Osteoblast (primary cell): ENCODE results near the gene CBX2. TPM values are rescaled to one million over a fixed set of nuclear protein-coding genes. Genes with fewer than 3 reads are reported as not detected.

Source experiments
- DNase-seq: peaks from one replicate; pipeline ENCODE4 v3.0.0; 2011; ENCODE audit warnings: low spot score, mixed read lengths; ENCODE audit not compliant: insufficient read length; ENCODE audit errors: missing footprints
- H2AFZ ChIP-seq: 2 replicates; pipeline ENCODE4 v1.6.0; 2011; ENCODE audit warnings: mild to moderate bottlenecking, low read length
- H3K27ac ChIP-seq: 2 replicates; pipeline ENCODE4 v1.5.1; 2011; ENCODE audit warnings: mild to moderate bottlenecking, low read depth, low read length, moderate library complexity
- H3K27me3 ChIP-seq: 2 replicates; pipeline ENCODE4 v1.6.0; 2012; ENCODE audit warnings: mild to moderate bottlenecking, control low read depth, inconsistent platforms, low read length, moderate library complexity; ENCODE audit not compliant: insufficient read depth
- H3K36me3 ChIP-seq: 2 replicates; pipeline ENCODE4 v1.5.1; 2011; ENCODE audit warnings: mild to moderate bottlenecking, low read length, control low read depth, moderate library complexity; ENCODE audit not compliant: insufficient read depth
- H3K4me1 ChIP-seq: 2 replicates; pipeline ENCODE4 v1.5.1; 2011; ENCODE audit warnings: mild to moderate bottlenecking, low read length, control low read depth, moderate library complexity; ENCODE audit not compliant: insufficient read depth
- H3K4me2 ChIP-seq: 2 replicates; pipeline ENCODE4 v1.6.0; 2011; ENCODE audit warnings: mild to moderate bottlenecking, low read length; ENCODE audit not compliant: insufficient read depth
- H3K4me3 ChIP-seq: fragments of 200-600 bp; sonication (generic); 3 replicates; pipeline ENCODE4 v1.5.1; 2012; ENCODE audit warnings: mild to moderate bottlenecking, low read length, inconsistent platforms; ENCODE audit not compliant: insufficient read depth
- H3K79me2 ChIP-seq: 2 replicates; pipeline ENCODE4 v1.6.0; 2012; ENCODE audit warnings: mild to moderate bottlenecking, low read length, control low read depth, inconsistent platforms; ENCODE audit not compliant: insufficient read depth
- H3K9me3 ChIP-seq: 2 replicates; pipeline ENCODE4 v1.5.1; 2011; ENCODE audit warnings: low read depth, low read length, control low read depth
- H4K20me1 ChIP-seq: 2 replicates; pipeline ENCODE4 v1.6.0; 2012; ENCODE audit warnings: mild to moderate bottlenecking, low read length, control low read depth; ENCODE audit not compliant: insufficient read depth
- total RNA-seq: library from RNA; depleted of rRNA; stranded (reverse); fragments of >200 nt; gene quantifications from 2 replicates; pipeline ENCODE4 v1.2.3, GENCODE V29; 2012
- TF ChIP-seq, protein P1 (sequence below): IDR thresholded peaks from 2 replicates; pipeline ENCODE4 v1.5.1; 2011; ENCODE audit warnings: mild to moderate bottlenecking, low read depth, low read length, moderate library complexity; ENCODE audit errors: extremely low read depth

CBX2 gene
- total RNA-seq, 1 donor = 1.1 TPM

DNA sequence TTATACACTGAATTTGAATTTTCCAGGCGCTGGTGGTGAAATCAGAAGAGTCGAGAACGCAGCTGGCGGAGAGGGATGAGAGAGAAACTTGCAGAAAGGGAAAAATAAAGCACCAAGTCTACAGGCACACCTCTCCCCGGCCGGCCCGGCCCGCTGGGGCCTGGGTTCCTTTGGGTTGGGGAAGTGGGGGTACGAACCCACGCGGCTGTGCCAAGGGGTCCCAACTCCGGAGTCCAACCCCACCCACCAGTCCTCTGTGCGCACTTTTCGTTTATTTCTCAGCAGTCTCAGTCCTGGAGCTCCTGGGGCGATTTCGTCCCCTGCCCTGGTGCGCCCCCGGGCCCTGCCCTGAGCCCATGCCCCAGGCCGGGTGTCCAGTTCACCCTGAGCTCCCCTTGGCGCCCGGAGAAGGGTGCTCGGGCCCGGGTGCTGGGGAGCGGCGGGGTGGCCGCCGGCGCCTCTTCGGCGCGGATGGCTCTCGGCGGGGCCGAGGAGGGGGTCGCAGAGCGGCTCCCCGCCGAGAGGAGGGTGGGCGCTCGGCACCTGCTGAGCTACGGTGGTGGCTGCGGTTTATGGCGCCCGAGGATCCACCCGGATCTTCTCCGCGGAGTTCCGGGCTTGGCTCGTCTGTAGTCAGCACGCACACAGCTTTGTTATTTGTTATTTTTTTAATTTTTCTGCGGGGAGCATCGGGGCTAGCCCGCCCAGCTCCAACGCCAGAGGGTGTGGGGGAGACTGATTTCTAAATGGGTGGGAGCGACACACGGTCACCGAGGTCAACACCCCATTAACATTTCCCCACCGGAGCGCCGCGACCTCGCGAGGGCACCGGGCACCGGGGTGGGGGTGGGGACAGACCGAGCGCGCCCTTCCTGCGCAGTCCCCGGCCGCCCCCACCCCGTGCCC, 34.7 kb downstream of the CBX2 start:
- peaks cover 2% of the 10 kb centered on the region for H4K20me1 ChIP-seq
- DNase-seq = no peak
- H3K79me2 ChIP-seq = no peaks in the 10 kb centered on the region
- peak overlapping the region; percentile 63 for H3K4me2 ChIP-seq
- H3K4me3 ChIP-seq = peak overlapping the region; percentile 37
- peaks cover 86% of the 10 kb centered on the region for H3K27me3 ChIP-seq
- no peak overlapping the region for H2AFZ ChIP-seq
- H3K9me3 ChIP-seq = no peaks in the 10 kb centered on the region
- no peaks in the 10 kb centered on the region for H3K36me3 ChIP-seq
- peaks cover 3% of the 10 kb centered on the region for H3K4me1 ChIP-seq
- H3K27ac ChIP-seq = no peak overlapping the region
- TF ChIP-seq, protein P1, sequence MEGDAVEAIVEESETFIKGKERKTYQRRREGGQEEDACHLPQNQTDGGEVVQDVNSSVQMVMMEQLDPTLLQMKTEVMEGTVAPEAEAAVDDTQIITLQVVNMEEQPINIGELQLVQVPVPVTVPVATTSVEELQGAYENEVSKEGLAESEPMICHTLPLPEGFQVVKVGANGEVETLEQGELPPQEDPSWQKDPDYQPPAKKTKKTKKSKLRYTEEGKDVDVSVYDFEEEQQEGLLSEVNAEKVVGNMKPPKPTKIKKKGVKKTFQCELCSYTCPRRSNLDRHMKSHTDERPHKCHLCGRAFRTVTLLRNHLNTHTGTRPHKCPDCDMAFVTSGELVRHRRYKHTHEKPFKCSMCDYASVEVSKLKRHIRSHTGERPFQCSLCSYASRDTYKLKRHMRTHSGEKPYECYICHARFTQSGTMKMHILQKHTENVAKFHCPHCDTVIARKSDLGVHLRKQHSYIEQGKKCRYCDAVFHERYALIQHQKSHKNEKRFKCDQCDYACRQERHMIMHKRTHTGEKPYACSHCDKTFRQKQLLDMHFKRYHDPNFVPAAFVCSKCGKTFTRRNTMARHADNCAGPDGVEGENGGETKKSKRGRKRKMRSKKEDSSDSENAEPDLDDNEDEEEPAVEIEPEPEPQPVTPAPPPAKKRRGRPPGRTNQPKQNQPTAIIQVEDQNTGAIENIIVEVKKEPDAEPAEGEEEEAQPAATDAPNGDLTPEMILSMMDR = no peak

DNA sequence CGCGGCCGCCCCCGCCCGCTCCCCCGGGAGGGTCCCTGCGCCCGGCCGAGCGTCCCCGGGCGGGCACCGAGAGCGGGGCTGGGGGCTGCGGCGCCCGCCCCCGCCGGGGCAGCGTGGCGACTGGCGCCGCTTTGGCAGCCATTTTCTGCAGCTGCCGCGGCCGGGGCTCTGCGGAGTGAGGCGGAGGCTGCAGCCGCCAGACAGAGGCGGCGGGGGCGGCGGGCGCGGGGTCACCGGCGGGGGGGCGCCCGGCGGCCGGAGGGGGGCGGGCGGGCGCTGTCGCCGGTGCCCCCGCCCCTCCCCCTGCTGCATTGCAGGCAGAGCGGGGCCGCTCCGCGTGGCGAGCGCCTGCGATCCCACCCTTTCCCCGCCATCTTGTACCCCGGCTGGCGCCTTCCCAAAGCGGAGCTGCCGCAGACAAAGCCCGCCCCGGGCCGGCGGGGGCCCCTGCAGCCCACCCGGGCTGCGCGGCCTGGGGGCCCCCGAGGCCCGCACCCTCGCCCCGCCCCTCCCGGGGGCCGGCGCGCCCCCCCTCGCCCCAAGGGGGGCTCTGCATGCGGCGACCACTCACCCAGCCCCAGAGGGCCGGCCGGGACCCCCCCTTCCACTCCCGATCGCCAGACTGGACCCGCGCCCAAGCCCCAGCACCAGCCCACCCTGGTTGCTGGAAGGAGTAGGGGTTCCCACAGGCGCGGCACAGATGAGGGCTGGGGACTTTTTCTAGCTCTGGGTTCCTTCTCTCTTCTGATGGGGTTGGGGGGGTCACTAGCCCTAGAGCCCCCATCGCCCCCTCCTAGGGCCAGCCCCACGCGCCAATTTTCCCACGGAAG, 35.6 kb downstream of the CBX2 start:
- Histone ChIP-seq H3K4me3 (no peak overlapping the region), H4K20me1 (peaks cover 2% of the 10 kb centered on the region), H3K27me3 (peaks cover 77% of the 10 kb centered on the region), H3K27ac (no peak overlapping the region), H3K9me3 (no peaks in the 10 kb centered on the region), H3K79me2 (no peaks in the 10 kb centered on the region), H3K4me1 (peaks cover 3% of the 10 kb centered on the region), H3K36me3 (no peaks in the 10 kb centered on the region), H3K4me2 (no peak overlapping the region), H2AFZ (no peak overlapping the region)
- DNase-seq = peak; percentile 93
- TF ChIP-seq, protein P1 = no peak

DNA sequence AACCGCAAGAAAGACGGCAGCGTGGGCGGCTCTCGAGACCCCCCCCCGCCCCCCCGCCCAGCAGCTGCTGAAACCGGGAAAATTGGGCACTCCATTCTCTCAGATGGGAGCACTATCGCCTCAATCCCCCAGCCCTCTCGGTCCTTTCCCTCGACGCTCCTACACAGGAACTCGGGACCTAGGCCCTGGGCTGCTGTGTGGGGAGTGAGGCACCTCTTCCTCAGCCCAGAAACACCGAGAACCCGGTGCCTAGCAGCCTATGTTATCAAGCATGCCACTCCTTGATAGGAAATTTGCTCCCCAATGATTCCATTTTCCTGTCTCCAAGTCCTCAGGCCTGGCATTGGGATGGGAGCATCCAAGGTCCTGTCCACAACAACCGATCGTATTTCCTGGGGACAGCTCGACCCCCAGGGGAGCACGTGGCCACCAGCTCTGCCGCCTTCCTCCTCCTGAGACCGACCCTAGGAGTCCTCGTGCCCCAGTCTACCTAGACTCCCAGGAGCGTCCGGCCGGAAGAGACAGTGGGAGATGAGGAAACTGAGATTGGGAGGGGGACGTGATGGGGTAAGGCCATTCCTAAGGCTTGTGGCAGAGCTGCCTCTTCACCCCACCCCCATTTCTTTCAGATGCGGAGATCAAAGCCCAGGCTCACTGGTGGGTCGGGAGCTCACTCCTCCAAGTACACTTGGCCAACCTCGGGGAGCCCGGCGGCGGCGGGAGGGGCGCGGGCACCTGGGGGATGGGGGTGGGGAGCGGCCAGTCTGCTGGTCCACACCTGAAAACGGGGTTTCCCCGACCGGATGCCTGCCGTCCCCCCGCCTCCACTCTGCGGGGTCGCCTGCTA, 36.4 kb downstream of the CBX2 start:
- Histone ChIP-seq H3K4me3 (peak overlapping the region; percentile 39), H4K20me1 (no peaks in the 10 kb centered on the region), H2AFZ (no peak overlapping the region), H3K27me3 (peaks cover 69% of the 10 kb centered on the region), H3K36me3 (no peaks in the 10 kb centered on the region), H3K79me2 (no peaks in the 10 kb centered on the region), H3K4me2 (peak overlapping the region; percentile 40), H3K4me1 (peaks cover 3% of the 10 kb centered on the region), H3K27ac (no peak overlapping the region), H3K9me3 (no peaks in the 10 kb centered on the region)
- peak; percentile 92 for DNase-seq
- TF ChIP-seq, protein P1 = no peak
